ENCODE data around the gene SPTSSA.
"Not testable (repeated sequence)": the region's sequence is repeated elsewhere in the genome, so short reads cannot be mapped to it uniquely, and the experiment has no call there.

- not testable (repeated sequence) for TF ChIP-seq CTCF (conservative IDR thresholded peaks at IDR 0.05; ENCODE audit: low read depth, low read length); EZH2phosphoT487 (IDR thresholded peaks at IDR 0.05; ENCODE audit: borderline replicate concordance, low read length)
These were observed 76.2 kb downstream of the SPTSSA start for GRCh38 chr14:34385881-34386280.
